GM18861 (cell line): Measurements from ENCODE around the gene SNN.

Source experiments
- ATAC-seq: cut with Tn5 transposase; IDR thresholded peaks from one replicate; pipeline ENCODE4 v1.9.1; 2021; ENCODE audit not compliant: unreplicated experiment

The SNN gene

GRCh38 chr16:11635113-11635652, 33.1 kb upstream of the SNN start:
- no peak for ATAC-seq

- ATAC-seq: no peak
These were observed 32.5 kb upstream of the SNN start for GRCh38 chr16:11635679-11636171.

- ATAC-seq: no peak
These were observed 32.0 kb upstream of the SNN start for GRCh38 chr16:11636172-11636721.

- ATAC-seq: no peak
These were observed 30.9 kb upstream of the SNN start for GRCh38 chr16:11637320-11637719.

- no peak for ATAC-seq
These were observed 30.1 kb upstream of the SNN start for GRCh38 chr16:11638140-11638539.

- no peak for ATAC-seq
These were observed 29.2 kb upstream of the SNN start for GRCh38 chr16:11639008-11639562.

GRCh38 chr16:11639925-11640899, 28.0 kb upstream of the SNN start:
- ATAC-seq: no peak

GRCh38 chr16:11640987-11641817, 27.1 kb upstream of the SNN start:
- ATAC-seq: no peak

- ATAC-seq: no peak
These were observed 25.5 kb upstream of the SNN start for GRCh38 chr16:11642765-11643116.

- no peak for ATAC-seq
These were observed 19.0 kb upstream of the SNN start for GRCh38 chr16:11649276-11649675.

GRCh38 chr16:11650641-11651591, 17.3 kb upstream of the SNN start:
- ATAC-seq: no peak

GRCh38 chr16:11651796-11652195, 16.5 kb upstream of the SNN start:
- no peak for ATAC-seq

GRCh38 chr16:11655655-11656054, 12.6 kb upstream of the SNN start:
- no peak for ATAC-seq

- no peak for ATAC-seq
These were observed 10.7 kb upstream of the SNN start for GRCh38 chr16:11657556-11657955.

GRCh38 chr16:11658896-11659708, 9.2 kb upstream of the SNN start:
- ATAC-seq: no peak

GRCh38 chr16:11660565-11660964, 7.7 kb upstream of the SNN start:
- no peak for ATAC-seq

- no peak for ATAC-seq
These were observed 5.7 kb upstream of the SNN start for GRCh38 chr16:11662582-11662981.

GRCh38 chr16:11665071-11665491, 3.2 kb upstream of the SNN start:
- ATAC-seq: no peak
